ENCODE measurements around the gene CFAP410. TPM values are rescaled to one million over a fixed set of nuclear protein-coding genes. Genes with fewer than 3 reads are reported as not detected.
A peak's percentile ranks its signal among the peaks of the same experiment; 100 is the strongest.

CFAP410 gene
- total and polyA plus RNA-seq, 2 of the 4 experiments (the other 2 are of a cell fraction): 3.8 to 10.3 TPM

DNA sequence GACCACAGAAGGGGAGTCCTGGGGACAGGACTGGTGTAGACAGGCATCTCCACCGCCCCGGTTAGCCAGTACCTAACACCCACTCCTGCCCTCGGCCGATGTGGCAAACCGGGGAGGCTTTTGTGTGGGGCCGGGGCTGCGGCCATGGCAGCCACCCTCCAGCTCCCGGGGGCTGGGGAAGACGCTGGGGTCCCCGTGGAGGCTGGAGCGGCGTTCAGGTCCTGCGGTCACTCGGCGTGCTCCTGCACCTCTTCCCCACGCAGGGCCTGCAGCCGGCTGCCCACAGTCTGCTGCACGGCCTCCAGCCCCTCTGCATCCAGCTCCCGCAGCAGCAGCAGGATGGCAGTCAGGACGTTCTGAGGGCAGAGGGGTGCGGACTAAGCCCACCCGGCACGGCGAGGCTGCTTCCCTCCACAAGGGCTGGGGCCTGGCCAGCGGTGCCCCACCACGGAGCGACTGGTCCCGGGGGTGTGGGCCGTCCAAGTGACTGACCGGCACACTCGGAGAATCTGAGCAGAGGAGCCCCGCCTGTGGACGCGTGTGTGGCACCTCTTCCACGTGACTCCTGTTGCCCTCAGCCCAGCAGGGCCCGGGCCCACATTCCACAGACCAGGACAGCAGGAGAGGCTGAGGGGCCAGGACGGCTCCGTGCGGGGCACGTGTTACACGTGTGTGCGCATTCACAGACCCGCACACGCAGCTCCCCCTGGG lies 9.1 kb downstream of the CFAP410 start:
- no peak overlapping the region for H2BK20ac ChIP-seq (ENCODE audit: low read depth, low read length)
- H3K27ac ChIP-seq (ENCODE audit: insufficient read depth, low read length): no peak overlapping the region
- H2AK9ac ChIP-seq (replicated peaks; ENCODE audit: low read depth, low read length, poor library complexity): peak overlapping the region; percentile 72
- no peaks in the 10 kb centered on the region for H3K4me1 ChIP-seq (ENCODE audit: control insufficient read depth, insufficient read depth, low read length)
- H3K4ac ChIP-seq (ENCODE audit: low read depth, low read length): no peak overlapping the region
- no peak overlapping the region for H2AK5ac ChIP-seq (ENCODE audit: low read depth, low read length)
- H2BK120ac ChIP-seq (ENCODE audit: low read depth, low read length): no peak overlapping the region
- H3K4me3 ChIP-seq (ENCODE audit: insufficient read depth, low read depth, low read length): no peak overlapping the region
- no peak overlapping the region for H4K91ac ChIP-seq (ENCODE audit: insufficient read depth, low read depth, low read length)
- no peak overlapping the region for H3K23ac ChIP-seq (ENCODE audit: low read depth, low read length)
- dilution Hi-C loops (cut with HindIII; ENCODE audit: low sequenced_read_pairs, unreplicated experiment): no loop called here
- intact Hi-C loops (cut with micrococcal nuclease): loop anchor here (10.0 kb wide), 1 partner anchor 155 kb away; no protein-coding TSS in a partner anchor
- POLR2A ChIA-PET (ENCODE audit: unreplicated experiment): no interaction called here
- H4K8ac ChIP-seq (ENCODE audit: low read depth in 2 of 2, low read length in 2 of 2): no peak overlapping the region
- WGBS, 2 experiments (ENCODE audit: extremely low coverage in 2 of 2, insufficient read length in 1 of 2): 90% methylated on average over 17 of the region's 44 CpGs; no CpG with 5 or more reads in 1 of the 2 experiments
- H3K56ac ChIP-seq (ENCODE audit: extremely low read depth, insufficient read depth, low read length): no peak overlapping the region
- ATAC-seq (ENCODE audit: low read depth): peak; percentile 3
- BruUV-seq (replicated peaks): no TSS peak
- no peak overlapping the region for H3K4me2 ChIP-seq (ENCODE audit: low read depth, low read length)
- H3K18ac ChIP-seq (ENCODE audit: low read depth, low read length): no peak overlapping the region
- no peak overlapping the region for H2BK5ac ChIP-seq (ENCODE audit: low read depth, low read length, poor library complexity, severe bottlenecking)
- H3K9me1 ChIP-seq (ENCODE audit: insufficient read depth, low read length): no peaks in the 10 kb centered on the region
- no peak overlapping the region for H4K5ac ChIP-seq (ENCODE audit: low read depth, low read length)
- CTCF ChIA-PET: no interaction called here
- H3K27me3 ChIP-seq (ENCODE audit: control insufficient read depth, insufficient read depth, low read length): no peaks in the 10 kb centered on the region
- H3K79me1 ChIP-seq (ENCODE audit: low read depth in 1 of 2, low read length in 2 of 2): no peaks in the 10 kb centered on the region
- no peak overlapping the region for H3K9ac ChIP-seq (ENCODE audit: low read depth, low read length)
- peaks cover 18% of the 10 kb centered on the region for H3K36me3 ChIP-seq (ENCODE audit: control insufficient read depth, insufficient read depth, low read length)
- in situ Hi-C loops (cut with MboI; ENCODE audit: low sequenced_read_pairs): no loop called here
- DNase-seq: no peak
- H3K9me3 ChIP-seq (ENCODE audit: control insufficient read depth, insufficient read depth, low read length): no peaks in the 10 kb centered on the region
- H3K14ac ChIP-seq (replicated peaks; ENCODE audit: low read depth, low read length): no peak overlapping the region
- TF ChIP-seq POLR2A (IDR thresholded peaks at IDR 0.05; ENCODE audit: low read depth, low read length) (no peak), MAZ (IDR thresholded peaks at IDR 0.05; ENCODE audit: borderline replicate concordance, low read depth, low read length) (no peak), MAFK (IDR thresholded peaks at IDR 0.05; ENCODE audit: low read depth, low read length) (no peak), RFX5 (IDR thresholded peaks at IDR 0.05; ENCODE audit: low read depth, low read length) (no peak), BHLHE40 (IDR thresholded peaks at IDR 0.05; ENCODE audit: low read depth, low read length) (no peak), ELK1 (IDR thresholded peaks at IDR 0.05; ENCODE audit: borderline replicate concordance, low read depth, low read length) (no peak), NFE2L2 (IDR thresholded peaks at IDR 0.05; ENCODE audit: low read depth, low read length) (no peak), SMC3 (IDR thresholded peaks at IDR 0.05; ENCODE audit: low read depth, low read length) (no peak), USF2 (IDR thresholded peaks at IDR 0.05; ENCODE audit: low read depth, low read length) (no peak), CEBPB (IDR thresholded peaks at IDR 0.05; ENCODE audit: low read depth, low read length) (no peak), MXI1 (IDR thresholded peaks at IDR 0.05; ENCODE audit: borderline replicate concordance, low read depth, low read length) (no peak), FOS (IDR thresholded peaks at IDR 0.05; ENCODE audit: low read depth, low read length) (no peak), CHD1 (IDR thresholded peaks at IDR 0.05; ENCODE audit: low read depth, low read length) (no peak)
- TF ChIP-seq, protein P1, sequence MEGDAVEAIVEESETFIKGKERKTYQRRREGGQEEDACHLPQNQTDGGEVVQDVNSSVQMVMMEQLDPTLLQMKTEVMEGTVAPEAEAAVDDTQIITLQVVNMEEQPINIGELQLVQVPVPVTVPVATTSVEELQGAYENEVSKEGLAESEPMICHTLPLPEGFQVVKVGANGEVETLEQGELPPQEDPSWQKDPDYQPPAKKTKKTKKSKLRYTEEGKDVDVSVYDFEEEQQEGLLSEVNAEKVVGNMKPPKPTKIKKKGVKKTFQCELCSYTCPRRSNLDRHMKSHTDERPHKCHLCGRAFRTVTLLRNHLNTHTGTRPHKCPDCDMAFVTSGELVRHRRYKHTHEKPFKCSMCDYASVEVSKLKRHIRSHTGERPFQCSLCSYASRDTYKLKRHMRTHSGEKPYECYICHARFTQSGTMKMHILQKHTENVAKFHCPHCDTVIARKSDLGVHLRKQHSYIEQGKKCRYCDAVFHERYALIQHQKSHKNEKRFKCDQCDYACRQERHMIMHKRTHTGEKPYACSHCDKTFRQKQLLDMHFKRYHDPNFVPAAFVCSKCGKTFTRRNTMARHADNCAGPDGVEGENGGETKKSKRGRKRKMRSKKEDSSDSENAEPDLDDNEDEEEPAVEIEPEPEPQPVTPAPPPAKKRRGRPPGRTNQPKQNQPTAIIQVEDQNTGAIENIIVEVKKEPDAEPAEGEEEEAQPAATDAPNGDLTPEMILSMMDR (conservative IDR thresholded peaks at IDR 0.05; ENCODE audit: low read depth, low read length): no peak
- no peak overlapping the region for H2AFZ ChIP-seq (replicated peaks; ENCODE audit: low read length, poor library complexity)
- H4K20me1 ChIP-seq (ENCODE audit: insufficient read depth, low read length): peaks cover 11% of the 10 kb centered on the region
- no peak overlapping the region for H2BK15ac ChIP-seq (ENCODE audit: low read depth, low read length)
